T-helper 2 cell treated with Interferon-gamma antibody and Interleukin-4, amounts not matched to agents 5 μg/mL and 100 μg/mL, for 36 hours (primary cell): ENCODE results near the gene ZNRF1.

Experiments used
- DNase-seq: peaks from one replicate; pipeline ENCODE4 v3.0.0; 2021; ENCODE audit warnings: low spot score
- H3K27ac Mint-ChIP-seq: one replicate; pipeline ENCODE4 v1.8.0; 2021; ENCODE audit warnings: mild to moderate bottlenecking, mixed read lengths
- H3K27me3 Mint-ChIP-seq: one replicate; pipeline ENCODE4 v1.8.0; 2021; ENCODE audit warnings: low read depth, mixed read lengths
- H3K36me3 Mint-ChIP-seq: one replicate; pipeline ENCODE4 v1.8.0; 2021; ENCODE audit warnings: low read depth, mixed read lengths
- H3K4me1 Mint-ChIP-seq: one replicate; pipeline ENCODE4 v1.8.0; 2021; ENCODE audit warnings: low read depth, mixed read lengths
- H3K4me3 Mint-ChIP-seq: one replicate; pipeline ENCODE4 v1.8.0; 2022; ENCODE audit warnings: mild to moderate bottlenecking, moderate library complexity, mixed read lengths
- H3K9me3 Mint-ChIP-seq: one replicate; pipeline ENCODE4 v1.8.0; 2021; ENCODE audit warnings: mixed read lengths

Gene ZNRF1

GRCh38 chr16:75103994-75104393, 105.2 kb downstream of the ZNRF1 start:
- Mint-ChIP-seq H3K36me3 (peaks cover 7% of the 10 kb centered on the region), H3K9me3 (peaks cover 4% of the 10 kb centered on the region), H3K4me1 (peaks cover 50% of the 10 kb centered on the region), H3K27me3 (no peaks in the 10 kb centered on the region), H3K4me3 (no peak overlapping the region), H3K27ac (peak overlapping the region; percentile 14)
- DNase-seq: no peak

- peaks cover 49% of the 10 kb centered on the region for H3K4me1 Mint-ChIP-seq
These were observed 106.0 kb downstream of the ZNRF1 start for GRCh38 chr16:75104836-75105235.

GRCh38 chr16:75105306-75106061, 106.7 kb downstream of the ZNRF1 start:
- no peaks in the 10 kb centered on the region for H3K27me3 Mint-ChIP-seq
- peak overlapping the region; percentile 38 for H3K27ac Mint-ChIP-seq
- DNase-seq: no peak
- H3K4me3 Mint-ChIP-seq: no peak overlapping the region
- peaks cover 7% of the 10 kb centered on the region for H3K36me3 Mint-ChIP-seq
- H3K4me1 Mint-ChIP-seq: peaks cover 49% of the 10 kb centered on the region
- H3K9me3 Mint-ChIP-seq: peaks cover 4% of the 10 kb centered on the region

More at GRCh38 chr16:75104836-75105235, 106.0 kb downstream of the ZNRF1 start:
- DNase-seq: no peak
- peaks cover 7% of the 10 kb centered on the region for H3K36me3 Mint-ChIP-seq
- no peaks in the 10 kb centered on the region for H3K27me3 Mint-ChIP-seq
- no peak overlapping the region for H3K27ac Mint-ChIP-seq
- H3K4me3 Mint-ChIP-seq: no peak overlapping the region
- H3K9me3 Mint-ChIP-seq: peaks cover 4% of the 10 kb centered on the region

- Mint-ChIP-seq H3K4me3 (no peak overlapping the region), H3K9me3 (peaks cover 4% of the 10 kb centered on the region), H3K27ac (peak overlapping the region; percentile 3), H3K4me1 (peaks cover 56% of the 10 kb centered on the region), H3K36me3 (peaks cover 7% of the 10 kb centered on the region), H3K27me3 (no peaks in the 10 kb centered on the region)
- no peak for DNase-seq
These were observed 107.8 kb downstream of the ZNRF1 start for GRCh38 chr16:75106351-75107274.

- no peak overlapping the region for H3K4me3 Mint-ChIP-seq
- no peaks in the 10 kb centered on the region for H3K27me3 Mint-ChIP-seq
- DNase-seq: no peak
- H3K4me1 Mint-ChIP-seq: peaks cover 56% of the 10 kb centered on the region
- H3K9me3 Mint-ChIP-seq: peaks cover 4% of the 10 kb centered on the region
- peaks cover 7% of the 10 kb centered on the region for H3K36me3 Mint-ChIP-seq
- no peak overlapping the region for H3K27ac Mint-ChIP-seq
These were observed 108.7 kb downstream of the ZNRF1 start for GRCh38 chr16:75107505-75107904.

GRCh38 chr16:75108792-75109731, 110.2 kb downstream of the ZNRF1 start:
- DNase-seq: peak; percentile 79
- peaks cover 2% of the 10 kb centered on the region for H3K9me3 Mint-ChIP-seq
- no peaks in the 10 kb centered on the region for H3K27me3 Mint-ChIP-seq
- peak overlapping the region; percentile 87 for H3K27ac Mint-ChIP-seq
- peaks cover 56% of the 10 kb centered on the region for H3K4me1 Mint-ChIP-seq
- peaks cover 5% of the 10 kb centered on the region for H3K36me3 Mint-ChIP-seq
- H3K4me3 Mint-ChIP-seq: peak overlapping the region; percentile 69

- H3K4me3 Mint-ChIP-seq: peak overlapping the region; percentile 69
- DNase-seq: no peak
- H3K27me3 Mint-ChIP-seq: no peaks in the 10 kb centered on the region
- peak overlapping the region; percentile 87 for H3K27ac Mint-ChIP-seq
- H3K4me1 Mint-ChIP-seq: peaks cover 53% of the 10 kb centered on the region
- H3K36me3 Mint-ChIP-seq: no peaks in the 10 kb centered on the region
- no peaks in the 10 kb centered on the region for H3K9me3 Mint-ChIP-seq
These were observed 111.0 kb downstream of the ZNRF1 start for GRCh38 chr16:75109732-75110243.

- peak overlapping the region; percentile 69 for H3K4me3 Mint-ChIP-seq
- H3K4me1 Mint-ChIP-seq: peaks cover 43% of the 10 kb centered on the region
- H3K9me3 Mint-ChIP-seq: no peaks in the 10 kb centered on the region
- no peaks in the 10 kb centered on the region for H3K27me3 Mint-ChIP-seq
- no peaks in the 10 kb centered on the region for H3K36me3 Mint-ChIP-seq
- H3K27ac Mint-ChIP-seq: peak overlapping the region; percentile 80
- peak; percentile 78 for DNase-seq
These were observed 112.1 kb downstream of the ZNRF1 start for GRCh38 chr16:75110637-75111513.

GRCh38 chr16:75111514-75111940, 112.7 kb downstream of the ZNRF1 start:
- no peaks in the 10 kb centered on the region for H3K27me3 Mint-ChIP-seq
- no peak overlapping the region for H3K4me3 Mint-ChIP-seq
- H3K9me3 Mint-ChIP-seq: no peaks in the 10 kb centered on the region
- H3K36me3 Mint-ChIP-seq: no peaks in the 10 kb centered on the region
- H3K27ac Mint-ChIP-seq: peak overlapping the region; percentile 80
- peaks cover 43% of the 10 kb centered on the region for H3K4me1 Mint-ChIP-seq
- DNase-seq: no peak

- H3K4me3 Mint-ChIP-seq: no peak overlapping the region
- no peaks in the 10 kb centered on the region for H3K9me3 Mint-ChIP-seq
- peaks cover 42% of the 10 kb centered on the region for H3K4me1 Mint-ChIP-seq
- no peaks in the 10 kb centered on the region for H3K36me3 Mint-ChIP-seq
- H3K27ac Mint-ChIP-seq: no peak overlapping the region
- no peaks in the 10 kb centered on the region for H3K27me3 Mint-ChIP-seq
- DNase-seq: no peak
These were observed 113.3 kb downstream of the ZNRF1 start for GRCh38 chr16:75111961-75112733.

GRCh38 chr16:75112734-75113491, 114.1 kb downstream of the ZNRF1 start:
- Mint-ChIP-seq H3K36me3 (no peaks in the 10 kb centered on the region), H3K4me3 (no peak overlapping the region), H3K4me1 (peaks cover 36% of the 10 kb centered on the region), H3K9me3 (no peaks in the 10 kb centered on the region), H3K27ac (no peak overlapping the region), H3K27me3 (no peaks in the 10 kb centered on the region)
- no peak for DNase-seq
